ENCODE measurements around the gene CDH5. TPM values are rescaled to one million over a fixed set of nuclear protein-coding genes. Genes with fewer than 3 reads are reported as not detected.

CDH5 gene
- total and polyA plus RNA-seq, 2 donors (not counting 3 experiments of a cell fraction or from before 2014, with no cell fraction given): 765 to 815 TPM

DNA sequence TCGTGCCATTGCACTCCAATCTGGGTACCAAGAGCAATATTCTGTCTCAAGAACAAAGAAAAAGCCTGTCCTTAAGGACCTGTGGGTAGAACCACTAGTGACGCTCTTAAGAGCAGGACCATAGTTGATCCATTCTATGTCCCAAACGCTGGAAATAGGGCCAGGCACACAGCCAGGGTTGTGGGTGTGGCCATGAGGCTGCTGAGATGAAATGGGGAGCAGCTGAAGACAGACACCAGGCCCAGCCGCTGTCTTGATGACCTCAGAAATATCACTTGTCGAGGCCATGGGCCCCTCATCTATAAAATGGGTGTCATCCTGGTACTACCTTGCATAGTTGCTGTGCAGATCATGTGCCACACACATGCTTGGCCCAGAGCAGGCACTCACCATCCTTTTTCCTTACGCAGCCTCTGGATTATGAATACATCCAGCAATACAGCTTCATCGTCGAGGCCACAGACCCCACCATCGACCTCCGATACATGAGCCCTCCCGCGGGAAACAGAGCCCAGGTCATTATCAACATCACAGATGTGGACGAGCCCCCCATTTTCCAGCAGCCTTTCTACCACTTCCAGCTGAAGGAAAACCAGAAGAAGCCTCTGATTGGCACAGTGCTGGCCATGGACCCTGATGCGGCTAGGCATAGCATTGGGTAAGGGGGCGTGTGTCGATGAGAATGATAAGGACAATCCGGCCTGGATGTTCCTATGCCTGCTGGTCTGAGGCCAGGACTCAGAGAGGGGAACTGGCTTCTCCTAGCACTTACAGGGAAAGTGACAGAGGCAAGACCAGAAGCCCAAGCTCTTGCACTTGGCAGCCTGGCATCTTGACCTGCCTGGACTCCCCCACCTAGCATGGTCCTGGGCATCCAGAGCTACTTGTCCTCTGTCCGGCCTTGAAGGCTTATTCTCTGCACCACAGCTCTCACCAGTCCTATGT lies 25.5 kb downstream of the CDH5 start:
- Histone ChIP-seq H3K4me2 (ENCODE audit: insufficient read depth, low read length) (no peak overlapping the region), H4K20me1 (replicated peaks; ENCODE audit: control insufficient read depth, extremely low read depth, insufficient read depth, low read length) (peaks cover 3% of the 10 kb centered on the region), H3K79me2 (ENCODE audit: control insufficient read depth, insufficient read depth, low read length) (peaks cover 68% of the 10 kb centered on the region), H3K36me3 (ENCODE audit: control insufficient read depth in 2 of 2, extremely low read depth in 1 of 2, insufficient read depth in 2 of 2, low read length in 2 of 2) (peaks cover 64 to 75% of the 10 kb centered on the region in 2 experiments), H3K27ac (ENCODE audit: insufficient read depth, low read depth, low read length) (no peak overlapping the region), H2AFZ (ENCODE audit: low read depth, low read length) (no peak overlapping the region), H3K4me1 (ENCODE audit: control insufficient read depth, extremely low read depth, insufficient read depth, low read length) (no peaks in the 10 kb centered on the region), H3K27me3 (ENCODE audit: control insufficient read depth in 2 of 2, insufficient read depth in 2 of 2, low read length in 2 of 2) (no peaks in the 10 kb centered on the region), H3K9me3 (replicated peaks; ENCODE audit: control insufficient read depth, insufficient read depth, low read length) (no peaks in the 10 kb centered on the region), H3K9ac (replicated peaks; ENCODE audit: extremely low read depth, insufficient read depth, low read length) (no peak overlapping the region), H3K4me3 (replicated peaks in 1 of 3; ENCODE audit: insufficient read depth in 1 of 3, low read depth in 1 of 3, low read length in 3 of 3) (no peak overlapping the region), H3K9me1 (replicated peaks; ENCODE audit: control insufficient read depth, extremely low read depth, insufficient read depth, low read length) (no peaks in the 10 kb centered on the region)
- POLR2A ChIA-PET: no interaction called here
- no TSS peak for BruUV-seq (replicated peaks)
- DNase-seq (ENCODE audit: low read depth, low spot score) (no peak), FAIRE-seq (no peak)
- TF ChIP-seq POLR2A (IDR thresholded peaks at IDR 0.05; ENCODE audit: low read depth, low read length) (peak; percentile 42), FOS (IDR thresholded peaks at IDR 0.05; ENCODE audit: borderline replicate concordance, insufficient read depth, low read length) (no peak), EZH2 (IDR thresholded peaks at IDR 0.05; ENCODE audit: borderline replicate concordance, low read depth, low read length, severe bottlenecking) (no peak), GATA2 (IDR thresholded peaks at IDR 0.05; ENCODE audit: insufficient read depth, insufficient read length, low read depth, low read length) (no peak)
- TF ChIP-seq, protein P1, sequence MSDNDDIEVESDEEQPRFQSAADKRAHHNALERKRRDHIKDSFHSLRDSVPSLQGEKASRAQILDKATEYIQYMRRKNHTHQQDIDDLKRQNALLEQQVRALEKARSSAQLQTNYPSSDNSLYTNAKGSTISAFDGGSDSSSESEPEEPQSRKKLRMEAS (IDR thresholded peaks at IDR 0.05; ENCODE audit: insufficient read depth, insufficient read length): no peak
- dilution Hi-C loops (cut with MboI; ENCODE audit: extremely low pct_ligation_motif_present, low sequenced_read_pairs) (no loop called here), intact Hi-C loops (cut with micrococcal nuclease) (no loop called here)
- CTCF ChIA-PET: interaction anchor here (1.3 kb wide), 1 partner anchor 15 kb away, joined by 3 read pairs; no protein-coding TSS in a partner anchor

Data from endothelial cell of umbilical vein (primary cell).